GM18517 (cell line): ENCODE results near the gene LIAS.
"Not testable (repeated sequence)": the region's sequence is repeated elsewhere in the genome, so short reads cannot be mapped to it uniquely, and the experiment has no call there.

Experiments
- ATAC-seq: cut with Tn5 transposase; IDR thresholded peaks from one replicate; pipeline ENCODE4 v1.9.1; 2021; ENCODE audit warnings: mild to moderate bottlenecking, moderate library complexity; ENCODE audit not compliant: unreplicated experiment

Gene LIAS

DNA sequence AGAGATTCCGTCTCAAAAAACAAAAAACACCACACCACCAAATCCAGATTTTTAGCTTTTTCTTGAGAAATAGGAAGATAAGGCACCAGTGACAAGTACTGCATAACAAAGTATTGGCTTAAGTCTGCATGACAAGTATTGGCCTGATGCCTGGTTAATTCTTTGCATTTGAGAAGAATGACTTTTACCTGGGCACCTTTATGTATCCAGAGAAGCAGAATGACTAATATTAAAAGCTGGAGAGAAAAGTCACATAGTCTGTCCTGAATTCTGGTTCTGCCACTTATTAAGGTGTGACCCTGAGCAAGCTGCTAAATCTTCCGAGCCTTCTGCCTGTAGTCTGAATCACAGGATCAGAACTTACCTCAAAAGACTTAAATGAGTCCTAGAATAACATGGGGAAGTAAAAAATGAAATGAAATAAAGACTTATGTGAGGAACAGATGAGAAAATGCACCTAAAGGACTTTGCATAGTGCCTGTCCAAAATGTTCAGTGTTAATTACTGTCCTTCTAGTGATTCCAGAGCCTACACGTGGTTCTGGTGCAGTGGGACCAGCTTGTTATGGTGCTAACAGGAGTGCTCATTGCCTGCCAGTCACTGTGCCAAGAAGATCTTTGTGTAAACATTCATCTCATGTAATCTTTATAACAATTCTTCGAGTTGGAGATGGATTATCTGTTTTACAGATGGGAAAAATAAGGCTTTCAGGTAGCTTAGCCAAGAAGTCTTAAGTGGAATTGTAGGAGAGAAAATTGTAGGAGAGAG lies 36.8 kb downstream of the LIAS start:
- no peak for ATAC-seq

DNA sequence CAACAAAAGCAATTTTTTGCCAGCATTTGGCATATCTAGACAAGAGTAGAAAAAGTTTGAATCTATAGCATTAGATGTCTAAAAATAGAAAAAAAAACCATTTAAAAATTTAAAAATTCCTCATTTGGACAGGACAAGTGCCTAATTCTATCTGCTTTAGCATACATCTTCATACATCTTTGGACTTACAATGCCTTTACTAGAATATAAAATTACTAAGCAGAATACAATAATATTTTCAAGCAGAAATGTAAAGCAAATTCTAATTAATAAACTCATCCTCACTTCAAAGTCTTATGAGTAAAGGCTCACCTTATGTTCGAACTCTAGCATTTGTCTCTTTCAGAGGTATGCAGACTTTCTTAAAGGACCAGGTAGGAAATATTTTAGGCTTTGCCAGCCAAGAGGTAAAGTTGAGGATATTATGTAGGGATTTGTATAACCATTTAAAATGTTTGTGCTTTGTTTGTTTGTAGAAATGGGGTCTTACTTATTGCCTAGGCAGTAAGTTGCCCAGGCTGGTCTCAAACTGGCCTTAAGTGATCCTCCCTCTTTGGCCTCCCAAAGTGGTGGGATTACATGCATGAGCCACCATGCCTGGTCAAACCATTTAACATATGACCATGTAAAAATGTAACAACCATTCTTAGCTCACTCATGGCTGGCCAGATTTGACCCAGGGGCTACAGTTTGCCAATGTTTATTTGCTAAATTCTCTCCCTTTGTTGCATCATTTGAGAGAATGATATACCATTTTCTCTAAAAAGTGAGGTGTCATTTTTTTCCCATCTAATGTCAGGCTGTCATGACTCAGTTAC lies 39.3 kb downstream of the LIAS start:
- ATAC-seq = no peak

DNA sequence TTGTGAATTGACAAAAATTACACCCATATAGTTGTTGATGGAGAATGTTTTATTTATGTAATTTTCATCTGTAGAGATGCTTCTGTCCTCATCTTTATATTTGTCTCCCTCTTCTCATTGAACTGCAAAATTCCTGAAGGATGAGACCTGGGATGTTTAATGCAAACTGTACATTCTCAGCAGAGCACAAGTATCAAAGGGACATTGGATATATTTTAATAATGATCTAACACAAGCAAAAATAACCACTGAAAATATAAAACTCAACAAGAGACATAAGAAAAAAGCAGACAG lies 39.8 kb downstream of the LIAS start:
- no peak for ATAC-seq

DNA sequence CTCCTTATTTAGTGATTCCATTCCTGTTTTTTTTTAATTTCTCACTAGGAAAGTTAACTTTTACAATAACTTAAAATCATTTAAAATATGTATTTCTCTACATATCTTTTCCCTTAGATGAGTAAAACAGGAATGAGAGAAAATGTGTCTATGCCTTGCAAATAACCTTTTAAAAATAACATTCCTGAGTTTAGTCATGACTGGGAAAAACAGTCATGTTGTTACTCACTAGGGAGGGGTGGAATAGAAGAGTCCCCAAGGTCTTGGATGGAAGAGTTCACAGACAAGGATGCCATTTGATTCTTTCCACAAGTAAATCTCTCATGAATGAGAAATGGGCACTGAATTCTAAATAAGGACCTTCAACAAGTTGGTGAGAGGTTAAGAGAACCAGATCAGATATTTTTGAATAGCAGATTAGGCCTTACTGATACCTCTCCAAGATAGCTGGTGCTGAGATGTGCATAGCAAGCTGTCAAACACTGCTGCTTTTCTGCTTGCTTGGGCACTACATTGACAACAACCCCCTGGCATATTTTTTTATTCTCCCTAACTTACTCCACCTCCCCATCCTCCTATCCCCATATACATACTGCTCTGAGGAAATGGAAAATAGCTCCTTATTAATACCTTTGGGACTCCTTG lies 43.3 kb downstream of the LIAS start:
- ATAC-seq = no peak

DNA sequence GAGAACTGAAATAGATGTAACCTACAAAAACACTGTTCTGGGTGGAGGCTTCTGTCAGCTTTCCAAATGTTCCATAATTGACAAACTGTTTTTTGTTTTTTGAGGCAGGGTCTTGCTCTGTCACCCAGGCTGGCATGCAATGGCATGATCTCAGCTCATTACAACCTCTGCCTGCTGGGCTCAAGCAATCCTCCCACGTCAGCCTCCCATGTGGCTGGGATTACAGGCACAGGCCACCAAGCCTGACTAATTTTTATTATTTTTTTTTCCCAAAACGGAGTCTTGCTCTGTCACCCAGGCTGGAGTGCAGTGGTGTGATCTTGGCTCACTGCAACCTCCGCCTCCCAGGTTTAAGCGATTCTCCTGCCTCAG lies 43.8 kb downstream of the LIAS start:
- not testable (repeated sequence) for ATAC-seq

DNA sequence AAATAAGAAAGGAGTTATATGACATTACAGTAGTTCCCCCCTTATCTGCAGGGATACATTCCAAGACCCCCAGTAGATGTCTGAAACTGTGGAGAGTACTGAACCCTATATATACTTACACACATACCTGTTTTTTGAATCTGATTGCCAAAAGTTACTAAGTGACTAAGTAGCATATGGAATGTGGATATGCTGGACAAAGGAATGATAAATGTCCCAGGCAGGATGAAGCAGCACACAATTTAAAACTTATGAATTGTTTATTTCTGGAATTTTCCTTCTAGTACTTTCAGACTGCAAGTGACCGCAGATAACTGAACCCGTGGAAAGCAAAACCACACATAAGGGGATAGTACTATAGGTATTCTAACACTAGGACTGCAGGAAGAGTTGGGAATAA lies 45.7 kb downstream of the LIAS start:
- no peak for ATAC-seq

DNA sequence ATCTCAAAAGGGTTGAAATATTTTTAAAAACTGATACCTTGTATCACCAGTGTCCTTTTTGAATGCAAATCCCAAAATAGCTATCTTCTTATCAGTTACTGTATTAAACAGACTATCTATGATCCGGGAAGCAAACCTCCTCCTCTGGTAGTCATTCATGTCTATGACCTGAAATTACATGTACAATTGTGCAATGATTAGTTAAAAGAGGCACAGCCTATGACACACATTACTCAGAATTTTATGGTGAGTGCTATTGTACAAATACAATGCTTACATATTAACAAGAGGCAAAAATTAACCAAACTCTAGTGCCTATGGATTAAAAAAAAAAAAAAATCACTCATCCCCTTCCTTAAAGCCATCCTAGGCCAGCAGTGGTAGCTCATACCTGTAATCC lies 46.7 kb downstream of the LIAS start:
- no peak for ATAC-seq

DNA sequence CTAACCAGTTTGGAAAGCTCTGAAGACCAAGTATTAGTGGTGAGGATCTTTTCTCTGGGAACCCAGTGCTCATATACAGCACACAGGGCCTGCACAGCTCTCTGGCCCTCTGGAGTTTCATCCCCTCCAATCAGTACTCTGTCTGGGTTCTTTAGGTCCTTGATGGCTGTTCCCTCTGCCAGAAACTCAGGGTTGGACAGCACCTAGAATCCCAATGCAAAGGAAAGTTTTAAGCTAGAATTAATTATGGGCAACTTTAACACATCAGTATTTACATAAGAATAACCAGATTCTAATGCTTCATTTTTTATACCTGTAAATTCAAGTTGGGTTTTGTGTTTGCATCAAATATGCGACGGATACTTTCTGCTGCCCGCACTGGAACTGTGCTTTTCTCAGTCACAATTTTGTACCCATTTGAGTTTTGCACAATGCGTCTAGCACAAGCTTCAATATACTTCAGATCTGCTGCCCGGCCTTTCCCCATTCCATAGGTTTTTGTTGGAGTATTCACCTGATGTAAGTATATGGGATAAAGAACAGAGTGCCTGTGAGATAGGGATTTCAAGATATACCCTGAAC lies 51.6 kb downstream of the LIAS start:
- ATAC-seq = no peak

DNA sequence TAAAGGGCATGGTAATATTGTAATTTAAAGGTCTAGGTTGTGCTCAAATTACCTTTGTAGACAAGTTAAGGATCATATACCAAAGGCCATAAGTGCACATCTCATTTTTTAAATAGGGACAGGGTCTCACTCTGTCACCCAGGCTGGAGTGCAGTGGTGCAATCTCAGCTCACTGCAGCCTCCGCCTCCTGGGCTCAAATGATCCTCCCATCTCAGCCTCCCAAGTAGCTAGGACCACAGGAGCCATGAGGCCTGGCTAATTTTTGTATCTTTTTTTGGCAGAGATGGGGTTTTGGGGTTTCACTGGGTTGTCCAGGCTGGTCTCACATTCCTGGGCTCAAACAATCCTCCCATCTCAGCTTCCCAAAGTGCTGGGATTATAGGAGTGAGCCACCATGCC lies 55.4 kb downstream of the LIAS start:
- not testable (repeated sequence) for ATAC-seq

DNA sequence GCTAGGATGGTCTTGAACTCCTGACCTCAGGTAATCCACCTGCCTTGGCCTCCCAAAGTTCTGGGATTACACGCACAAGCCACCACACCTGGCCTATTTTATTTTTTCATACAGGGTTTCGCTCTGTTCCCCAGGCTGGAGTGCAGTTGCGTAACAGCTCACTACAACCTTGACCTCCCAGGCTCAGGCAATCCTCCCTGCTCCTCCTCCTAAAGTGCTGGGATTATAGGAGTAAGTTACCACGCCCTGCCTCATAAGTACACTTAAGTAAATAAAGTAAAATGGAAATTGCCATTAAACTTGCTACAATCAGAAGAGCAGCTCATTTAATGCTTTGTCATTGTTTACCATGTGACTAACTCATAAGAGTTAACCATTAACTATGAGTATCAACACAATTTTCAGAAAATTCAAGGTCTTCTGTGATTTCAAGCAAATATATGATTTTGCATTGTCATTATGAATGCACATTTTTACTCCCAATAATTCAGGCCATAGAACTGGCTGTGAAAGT lies 56.1 kb downstream of the LIAS start:
- ATAC-seq = no peak

DNA sequence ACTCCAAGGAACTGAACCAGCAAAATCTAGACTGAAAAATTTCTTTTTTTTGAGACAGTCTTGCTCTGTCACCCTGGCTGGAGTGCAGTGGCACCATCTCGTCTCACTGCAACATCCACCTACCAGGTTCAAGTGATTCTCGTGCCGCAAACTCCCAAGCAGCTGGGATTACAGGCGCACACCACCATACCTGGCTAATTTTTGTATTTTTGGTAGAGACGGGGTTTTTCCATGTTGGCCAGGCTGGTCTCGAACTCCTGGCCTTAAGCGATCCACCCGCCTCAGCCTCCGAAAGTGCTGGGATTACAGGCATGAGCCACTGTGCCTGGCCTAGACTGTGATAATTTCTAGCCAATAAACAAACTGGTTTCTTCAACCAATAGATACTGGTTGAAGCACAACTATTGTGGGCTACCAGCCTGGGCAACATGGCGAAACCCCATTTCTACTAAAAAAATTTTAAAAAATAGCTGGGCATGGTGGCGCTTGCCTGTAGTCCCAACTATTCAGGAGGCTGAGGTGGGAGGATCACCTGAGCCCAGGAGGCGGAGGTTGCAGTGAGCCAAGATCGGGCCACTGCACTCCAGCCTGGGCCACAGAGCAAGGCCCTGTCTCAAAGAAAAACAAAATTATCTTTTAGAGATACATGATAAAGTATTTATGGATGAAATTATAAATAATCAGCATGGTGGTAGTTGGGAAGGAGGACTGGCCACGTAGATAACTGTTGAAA lies 57.0 kb downstream of the LIAS start:
- not testable (repeated sequence) for ATAC-seq

DNA sequence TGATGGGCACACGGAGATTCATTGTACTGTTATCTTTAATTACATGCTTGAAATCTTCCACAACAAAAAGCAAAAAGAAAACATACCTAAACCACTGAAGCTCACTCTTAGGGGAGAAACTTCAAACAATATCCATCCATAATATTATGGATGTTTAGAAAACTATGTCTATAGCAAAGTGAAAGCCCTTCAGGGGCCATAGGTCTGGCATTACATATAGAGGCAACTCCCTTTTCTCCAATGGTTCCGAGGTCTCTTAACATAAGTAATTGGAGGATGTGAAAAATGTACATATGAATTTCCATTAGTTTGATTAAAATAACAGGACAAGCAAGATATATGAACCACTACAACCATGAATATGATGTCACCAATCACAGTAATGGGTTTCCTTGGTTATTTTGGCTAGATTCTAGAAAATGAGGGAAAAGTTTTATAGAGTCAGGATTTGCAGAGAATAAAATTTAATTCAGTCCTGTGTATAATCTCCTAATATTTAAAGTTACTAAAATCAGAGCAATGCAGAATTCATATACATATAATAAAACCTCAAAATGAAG lies 57.6 kb downstream of the LIAS start:
- ATAC-seq = no peak

DNA sequence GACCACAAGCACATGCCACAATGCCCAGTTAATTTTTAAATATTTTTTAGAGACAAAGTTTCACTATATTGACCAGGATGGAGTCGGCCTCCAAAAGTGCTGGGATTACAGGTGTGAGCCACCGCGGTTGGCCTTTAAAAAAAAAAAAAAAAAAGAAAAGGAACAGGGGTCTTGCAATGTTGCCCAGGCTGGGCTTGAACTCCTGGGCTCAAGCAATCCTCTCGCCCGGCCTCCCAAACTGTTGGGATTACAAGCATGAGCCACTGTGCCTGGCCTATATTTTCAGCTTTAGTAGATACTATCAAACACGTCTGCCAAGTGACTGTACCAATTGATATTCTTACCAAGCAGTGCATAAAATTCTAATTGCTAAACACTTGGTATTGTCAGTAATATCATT lies 59.6 kb downstream of the LIAS start:
- no peak for ATAC-seq

DNA sequence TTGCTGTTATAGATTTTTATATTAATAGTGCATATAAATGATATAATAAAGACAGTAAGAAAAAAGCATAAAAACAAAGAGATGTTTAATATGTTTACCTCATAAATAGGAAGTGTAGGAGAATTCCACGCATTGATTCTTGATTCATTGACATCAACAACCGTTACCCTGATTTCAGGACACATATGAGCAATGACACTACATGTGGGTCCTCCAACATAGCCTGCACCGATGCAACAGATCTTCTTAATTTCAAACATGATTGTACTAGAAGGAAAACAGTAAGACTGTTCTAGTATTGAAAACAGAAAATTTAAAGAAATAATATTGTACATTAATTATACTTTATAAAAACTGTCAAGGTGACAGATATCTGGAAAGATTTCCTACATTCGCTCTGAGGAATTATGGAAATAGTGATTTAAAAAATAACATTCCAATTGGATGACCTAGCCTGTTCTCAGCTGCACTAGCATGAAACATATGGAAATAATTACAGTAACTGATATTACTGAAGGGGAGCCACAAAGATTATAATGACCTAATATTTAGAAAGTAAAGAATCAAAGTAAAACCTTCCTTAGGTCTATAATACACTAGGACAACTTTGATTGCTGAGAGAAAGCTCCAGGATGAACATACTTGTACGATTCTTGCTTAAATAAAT lies 62.5 kb downstream of the LIAS start:
- no peak for ATAC-seq

DNA sequence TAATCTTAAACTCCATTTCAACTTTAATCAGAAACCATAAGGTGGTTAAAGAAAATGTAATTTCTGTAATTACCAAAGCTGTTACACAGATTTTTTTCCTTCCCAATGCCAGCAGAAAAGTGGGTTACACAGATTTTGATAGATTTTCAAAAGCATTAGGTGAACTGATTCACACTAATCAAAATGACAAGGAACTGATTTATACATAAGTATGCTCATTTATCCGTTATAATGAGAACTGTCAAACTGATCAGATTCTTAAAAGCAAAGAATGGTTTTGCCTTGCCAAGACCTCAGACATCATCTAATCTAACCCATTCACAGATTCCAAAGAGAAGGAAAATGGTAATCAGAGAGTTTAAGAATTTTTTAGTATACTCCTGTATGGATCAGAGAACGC lies 63.2 kb downstream of the LIAS start:
- no peak for ATAC-seq

DNA sequence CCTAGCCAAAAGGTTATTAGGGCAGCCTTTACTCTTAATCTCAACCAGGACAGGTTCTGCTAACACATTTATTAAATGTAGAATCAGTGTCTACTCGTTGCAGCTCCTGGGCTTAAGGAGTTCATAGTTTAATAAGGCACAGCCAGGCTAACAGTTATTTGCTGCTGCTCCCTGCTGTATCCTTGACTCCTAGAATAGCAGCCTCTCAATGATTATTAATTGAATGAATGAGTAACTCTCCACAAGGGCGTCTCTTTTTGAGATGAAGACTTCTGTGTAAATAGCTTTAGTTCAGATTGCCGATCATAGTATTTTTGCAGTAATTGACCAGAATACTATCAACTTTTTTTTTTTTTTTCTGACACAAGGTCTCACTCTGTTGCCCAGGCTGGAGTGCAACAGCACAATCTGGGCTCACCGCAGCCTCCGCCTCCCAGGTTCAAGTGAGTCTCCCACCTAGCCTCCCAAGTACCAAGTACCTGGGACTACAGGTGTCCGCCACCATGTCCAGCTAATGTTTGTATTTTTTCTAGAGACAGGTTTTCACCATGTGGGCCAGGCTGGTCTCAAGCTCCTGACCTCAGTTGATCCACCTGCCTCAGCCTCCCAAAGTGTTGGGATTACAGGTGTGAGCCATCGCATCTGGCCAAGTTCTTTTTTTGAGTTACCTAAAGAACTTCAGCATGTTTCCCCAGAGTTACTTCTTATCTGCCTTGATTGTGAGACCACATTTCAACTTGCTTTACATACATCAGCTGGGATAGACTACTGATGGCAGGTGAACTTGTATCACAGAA lies 65.5 kb downstream of the LIAS start:
- no peak for ATAC-seq

DNA sequence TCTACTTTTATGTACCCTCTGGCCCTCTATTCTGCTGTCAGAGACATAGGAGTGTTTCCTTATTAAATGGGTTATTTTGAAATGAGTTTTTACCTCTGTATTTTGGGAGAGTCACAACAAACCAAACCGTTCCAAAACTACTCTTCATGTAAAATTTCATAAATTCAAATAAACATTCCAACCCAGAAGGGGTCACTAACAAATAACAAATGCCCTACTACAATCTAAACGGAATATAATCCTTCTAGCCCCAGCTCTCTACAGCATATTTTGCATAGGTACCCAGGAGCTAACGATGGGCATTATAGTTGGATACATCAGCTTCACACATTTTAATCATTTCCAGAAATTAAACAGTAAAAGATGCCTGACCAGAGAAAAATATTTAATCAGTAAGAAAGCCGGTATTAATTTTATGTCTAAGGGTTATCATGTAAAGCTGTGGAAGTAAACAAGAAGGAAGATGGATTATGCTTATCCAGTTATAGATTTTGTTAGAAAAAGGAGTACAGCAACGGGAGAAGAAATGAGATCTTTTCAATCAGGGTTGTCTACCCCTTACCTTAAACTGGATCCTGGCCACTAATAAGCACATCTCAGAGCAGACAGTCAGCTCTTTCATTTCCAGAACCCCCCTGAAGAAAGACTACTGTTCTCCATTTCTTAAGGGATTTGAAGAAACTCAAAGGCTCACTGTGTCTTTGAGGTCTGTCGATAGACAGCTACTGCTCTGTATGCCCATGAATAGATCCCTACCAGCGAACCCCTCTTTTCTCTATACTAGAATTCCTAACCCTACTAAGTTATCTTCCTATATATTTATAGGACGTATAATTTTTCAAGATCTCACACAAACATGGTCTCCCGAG lies 67.2 kb downstream of the LIAS start:
- ATAC-seq = no peak

DNA sequence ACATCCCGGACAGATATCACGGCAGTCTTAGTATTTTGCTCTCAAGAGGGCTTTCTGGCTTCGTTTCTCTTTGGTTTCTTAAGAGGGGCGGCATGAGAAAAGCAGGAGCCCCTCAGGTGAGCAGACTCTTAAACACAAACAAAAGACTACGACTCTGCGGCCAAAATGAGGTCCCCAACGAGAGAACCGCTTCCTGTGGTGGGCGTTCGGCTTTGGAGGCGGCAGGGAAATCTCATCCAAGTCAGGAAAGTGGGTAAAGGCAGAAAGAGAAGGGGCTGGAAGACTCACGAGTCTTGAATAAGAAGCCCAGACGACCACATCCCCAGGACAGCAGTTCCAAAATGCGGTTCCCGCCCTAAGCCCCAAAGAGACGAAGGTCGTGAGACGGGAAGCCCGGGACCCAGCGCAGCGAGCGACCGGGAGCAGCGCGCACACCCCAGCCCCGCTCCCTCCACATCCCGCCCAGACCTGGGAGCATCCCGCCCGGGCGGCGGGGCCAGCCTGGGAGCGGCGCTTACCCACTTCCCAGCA lies 68.0 kb downstream of the LIAS start:
- no peak for ATAC-seq
